H1 (cell line): ENCODE results near the gene SERPINE2. TPM values are rescaled to one million over a fixed set of nuclear protein-coding genes. Genes with fewer than 3 reads are reported as not detected.

Experiments used
- BACH1 ChIP-seq: IDR thresholded peaks from 2 replicates; pipeline ENCODE4 v1.6.1; 2012; ENCODE audit warnings: low read length, improper control_type of control experiment
- EGR1 ChIP-seq: IDR thresholded peaks from 2 replicates; pipeline ENCODE4 v1.6.1; 2011; ENCODE audit warnings: low read depth, low read length, borderline replicate concordance
- GTF2F1 ChIP-seq: IDR thresholded peaks from 2 replicates; pipeline ENCODE4 v1.6.1; 2012; ENCODE audit warnings: low read depth, low read length, improper control_type of control experiment, borderline replicate concordance
- KDM4A ChIP-seq: IDR thresholded peaks from one replicate; pipeline ENCODE4 v1.7.1; 2012; ENCODE audit warnings: low read depth, mild to moderate bottlenecking, moderate library complexity, low read length, inconsistent platforms; ENCODE audit not compliant: severe bottlenecking
- NANOG ChIP-seq: IDR thresholded peaks from 2 replicates; pipeline ENCODE4 v1.6.1; 2011; ENCODE audit warnings: low read length, low read depth, mild to moderate bottlenecking, inconsistent platforms; ENCODE audit not compliant: insufficient read depth, poor library complexity, severe bottlenecking
- polyA plus RNA-seq, 7 experiments: library from polyadenylated mRNA; depleted of rRNA in 3 of 7; stranded (reverse) in 5 of 7; unstranded in 2 of 7; fragments of >200 nt in 5 of 7; fragments of 200-250 nt in 2 of 7; gene quantifications; 1 replicate in 5 of 7; 2 replicates in 1 of 7; 4 replicates in 1 of 7; pipeline versions ENCODE4 v1.2.1 to v1.2.3, GENCODE V29; 2011 to 2013; ENCODE audit warnings: missing spikeins in 2 of 7, mixed read lengths in 2 of 7
- total RNA-seq: library from RNA; stranded (reverse); fragmentation: NEBNext Ultra II Directional; extraction: Animal tissue kit (Norgen Biotek cat#: 25700); gene quantifications from 2 replicates; pipeline ENCODE4 v1.2.1, GENCODE V29; 2021
- TF ChIP-seq, protein P1 (sequence below): IDR thresholded peaks from 2 replicates; pipeline ENCODE4 v1.6.1; 2012; ENCODE audit warnings: inconsistent platforms

Gene SERPINE2
- total and polyA plus RNA-seq, 2 of the 8 experiments (the other 6 are each of a cell fraction or from before 2014, with no cell fraction given), result 26.2 to 76.0 TPM

DNA sequence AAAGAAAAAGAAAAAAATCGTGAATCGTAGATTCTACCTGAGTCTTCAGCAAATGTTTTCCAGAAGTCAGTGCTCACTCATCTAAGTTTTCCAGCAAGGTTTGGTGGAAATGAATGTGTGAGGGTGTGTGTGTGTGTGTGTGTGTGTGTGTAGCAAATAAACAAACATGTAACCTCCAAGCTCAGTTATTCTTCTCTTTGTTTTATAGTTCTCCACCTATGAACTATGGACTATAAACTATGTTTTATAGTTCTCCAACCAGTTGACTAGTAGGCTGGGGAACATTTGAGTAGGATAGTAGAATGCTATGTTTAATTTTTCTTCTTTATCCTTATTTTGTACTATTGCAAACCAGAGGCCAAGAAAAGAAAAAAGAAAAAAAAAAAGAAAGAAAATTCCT is 44.6 kb upstream of the SERPINE2 start (continued):
- TF ChIP-seq EGR1 (no peak), KDM4A (no peak), GTF2F1 (no peak), BACH1 (no peak), NANOG (no peak)
- TF ChIP-seq, protein P1, sequence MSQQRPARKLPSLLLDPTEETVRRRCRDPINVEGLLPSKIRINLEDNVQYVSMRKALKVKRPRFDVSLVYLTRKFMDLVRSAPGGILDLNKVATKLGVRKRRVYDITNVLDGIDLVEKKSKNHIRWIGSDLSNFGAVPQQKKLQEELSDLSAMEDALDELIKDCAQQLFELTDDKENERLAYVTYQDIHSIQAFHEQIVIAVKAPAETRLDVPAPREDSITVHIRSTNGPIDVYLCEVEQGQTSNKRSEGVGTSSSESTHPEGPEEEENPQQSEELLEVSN, result no peak
- TF ChIP-seq, all 59 proteins: peak for 0
